GM12872 (cell line): ENCODE data around the gene GTF2H1.

Experiments
- TF ChIP-seq, protein P1 (sequence below): IDR thresholded peaks from 3 replicates; pipeline ENCODE4 v1.5.1; 2011; ENCODE audit warnings: low read depth, mild to moderate bottlenecking, low read length, moderate library complexity; ENCODE audit not compliant: insufficient read depth

The GTF2H1 gene

DNA sequence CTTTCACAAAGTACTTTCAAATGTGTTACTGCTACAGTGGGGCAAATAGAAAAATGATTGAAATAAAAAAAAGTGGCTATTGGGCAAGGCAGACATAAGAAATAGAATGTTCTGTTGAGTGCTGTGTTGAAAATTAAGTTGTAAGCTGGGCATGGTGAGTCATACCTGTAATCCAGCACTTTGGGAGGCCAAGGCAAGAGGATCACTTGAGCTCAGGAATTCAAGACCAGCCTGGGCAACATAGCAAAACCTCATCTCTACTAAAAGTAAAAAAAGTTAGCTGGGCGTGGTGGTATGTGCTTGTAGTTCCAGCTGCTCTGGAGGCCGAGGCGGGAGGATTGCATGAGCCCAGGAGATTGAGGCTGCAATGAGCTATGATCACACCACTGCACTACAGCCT, 45.1 kb downstream of the GTF2H1 start:
- TF ChIP-seq, protein P1, sequence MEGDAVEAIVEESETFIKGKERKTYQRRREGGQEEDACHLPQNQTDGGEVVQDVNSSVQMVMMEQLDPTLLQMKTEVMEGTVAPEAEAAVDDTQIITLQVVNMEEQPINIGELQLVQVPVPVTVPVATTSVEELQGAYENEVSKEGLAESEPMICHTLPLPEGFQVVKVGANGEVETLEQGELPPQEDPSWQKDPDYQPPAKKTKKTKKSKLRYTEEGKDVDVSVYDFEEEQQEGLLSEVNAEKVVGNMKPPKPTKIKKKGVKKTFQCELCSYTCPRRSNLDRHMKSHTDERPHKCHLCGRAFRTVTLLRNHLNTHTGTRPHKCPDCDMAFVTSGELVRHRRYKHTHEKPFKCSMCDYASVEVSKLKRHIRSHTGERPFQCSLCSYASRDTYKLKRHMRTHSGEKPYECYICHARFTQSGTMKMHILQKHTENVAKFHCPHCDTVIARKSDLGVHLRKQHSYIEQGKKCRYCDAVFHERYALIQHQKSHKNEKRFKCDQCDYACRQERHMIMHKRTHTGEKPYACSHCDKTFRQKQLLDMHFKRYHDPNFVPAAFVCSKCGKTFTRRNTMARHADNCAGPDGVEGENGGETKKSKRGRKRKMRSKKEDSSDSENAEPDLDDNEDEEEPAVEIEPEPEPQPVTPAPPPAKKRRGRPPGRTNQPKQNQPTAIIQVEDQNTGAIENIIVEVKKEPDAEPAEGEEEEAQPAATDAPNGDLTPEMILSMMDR = no peak

DNA sequence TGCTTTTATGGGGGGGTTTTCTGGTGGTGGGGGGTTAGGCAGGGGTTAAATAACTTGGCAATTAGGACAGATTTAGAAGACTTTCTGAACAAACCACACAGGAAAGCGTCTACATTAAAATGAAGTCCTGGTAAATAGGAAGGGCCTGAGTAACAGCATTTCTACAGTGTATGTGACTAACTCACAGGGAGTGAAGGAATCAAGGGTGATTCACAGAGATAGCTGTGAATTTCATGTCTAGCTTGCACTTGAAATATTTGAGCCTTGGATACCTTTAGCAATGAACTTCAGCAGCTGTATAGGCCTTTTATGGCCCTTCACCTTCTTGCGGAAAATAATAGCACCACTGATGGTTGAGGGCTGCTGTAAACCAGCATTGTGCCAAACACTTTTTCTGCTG, 45.9 kb downstream of the GTF2H1 start:
- TF ChIP-seq, protein P1 = no peak

DNA sequence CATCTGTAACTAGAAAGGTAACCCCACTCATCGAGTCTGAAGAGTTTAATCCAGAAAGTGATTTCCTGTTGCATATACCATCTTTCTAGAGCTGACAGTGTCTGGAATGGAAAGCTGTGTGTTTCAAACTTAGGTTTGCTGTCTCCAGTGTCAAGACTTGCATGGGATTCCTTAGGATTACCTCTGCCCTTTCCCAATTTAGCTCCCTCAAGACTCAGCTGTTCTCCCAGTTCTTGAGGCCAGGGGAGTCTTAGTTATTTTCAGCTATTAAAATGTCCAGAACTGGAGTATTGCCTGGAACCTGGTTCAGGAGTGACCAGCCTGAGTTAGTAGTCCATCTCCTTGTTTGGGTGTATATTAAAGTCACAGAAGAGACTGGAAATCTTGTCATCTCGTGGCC, 47.0 kb downstream of the GTF2H1 start:
- TF ChIP-seq, protein P1 = no peak

DNA sequence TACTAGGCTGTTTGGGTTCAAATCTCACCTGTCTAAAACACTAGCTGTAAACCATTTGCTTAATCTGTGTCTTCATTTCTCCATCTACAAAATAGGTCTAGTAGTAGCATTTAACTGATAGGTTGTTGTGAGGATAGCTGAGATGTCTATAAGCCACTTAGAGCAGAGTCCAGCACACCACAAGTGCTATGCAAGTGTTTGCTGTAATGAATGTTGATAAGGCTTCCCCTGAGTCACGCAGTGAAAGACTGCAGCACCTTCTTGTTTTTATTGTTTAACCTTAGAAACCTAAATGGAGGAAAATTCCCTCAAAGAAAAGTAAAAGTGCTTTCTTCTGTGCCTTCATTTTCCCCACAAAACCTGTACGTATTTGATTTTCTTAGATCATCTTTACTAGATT, 48.9 kb downstream of the GTF2H1 start:
- TF ChIP-seq, protein P1 = no peak

DNA sequence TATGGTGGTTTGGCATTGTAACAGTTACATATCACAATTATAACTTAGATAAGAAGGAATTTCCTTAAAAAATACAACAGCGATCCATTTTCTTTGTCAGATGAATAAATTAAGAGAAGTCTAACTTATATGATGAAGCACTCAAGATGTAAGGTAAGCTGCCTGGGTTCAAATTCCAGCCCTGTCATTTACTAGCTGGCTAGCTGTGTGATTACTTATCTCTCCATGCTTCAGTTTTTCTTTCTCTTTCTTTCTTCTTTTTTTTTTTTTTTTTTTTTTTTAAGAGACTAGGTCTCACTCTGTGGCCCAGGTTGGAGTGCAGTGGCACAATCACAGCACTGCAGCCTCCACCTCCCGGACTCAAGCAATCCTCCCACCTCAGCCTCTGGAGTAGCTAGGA, 49.8 kb downstream of the GTF2H1 start:
- TF ChIP-seq, protein P1 = no peak

DNA sequence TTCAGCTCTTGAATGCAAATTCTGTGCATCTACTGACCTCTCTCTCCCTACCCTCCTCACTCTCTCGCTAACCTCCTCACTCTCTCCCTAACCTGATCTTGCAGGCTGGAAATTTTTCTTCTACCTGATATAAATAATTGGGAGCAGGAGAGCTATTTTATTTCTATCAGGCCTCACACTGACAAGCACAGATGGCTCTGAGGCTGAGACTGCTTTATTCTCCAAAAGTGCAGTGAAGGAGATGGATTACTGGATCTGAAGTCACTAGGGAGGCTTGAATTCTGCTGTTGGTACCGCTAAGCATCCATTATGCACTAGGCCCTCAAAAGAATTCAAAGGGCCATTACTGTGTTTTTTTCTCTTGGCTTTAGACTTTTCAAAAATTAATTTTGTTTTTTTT, 52.6 kb downstream of the GTF2H1 start:
- TF ChIP-seq, protein P1 = no peak

DNA sequence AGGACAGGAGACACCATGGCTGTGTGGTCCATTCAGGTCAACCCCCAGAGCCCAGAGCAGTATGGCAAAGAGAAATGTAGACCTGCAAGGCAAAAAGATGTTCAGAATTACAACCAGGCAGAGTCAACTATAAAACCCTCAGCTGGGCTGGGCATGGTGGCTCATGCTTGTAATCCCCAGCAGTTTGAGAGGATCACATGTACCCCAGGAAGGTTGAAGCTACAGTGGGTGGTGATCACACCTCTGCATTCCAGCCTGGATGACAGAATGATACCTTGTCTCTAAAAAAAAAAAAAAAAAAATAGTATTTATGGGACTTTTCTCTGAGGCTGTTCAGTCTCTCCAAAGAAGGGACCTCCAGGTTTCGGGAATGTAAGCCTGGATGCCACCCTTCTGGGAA, 53.6 kb downstream of the GTF2H1 start:
- TF ChIP-seq, protein P1 = no peak

DNA sequence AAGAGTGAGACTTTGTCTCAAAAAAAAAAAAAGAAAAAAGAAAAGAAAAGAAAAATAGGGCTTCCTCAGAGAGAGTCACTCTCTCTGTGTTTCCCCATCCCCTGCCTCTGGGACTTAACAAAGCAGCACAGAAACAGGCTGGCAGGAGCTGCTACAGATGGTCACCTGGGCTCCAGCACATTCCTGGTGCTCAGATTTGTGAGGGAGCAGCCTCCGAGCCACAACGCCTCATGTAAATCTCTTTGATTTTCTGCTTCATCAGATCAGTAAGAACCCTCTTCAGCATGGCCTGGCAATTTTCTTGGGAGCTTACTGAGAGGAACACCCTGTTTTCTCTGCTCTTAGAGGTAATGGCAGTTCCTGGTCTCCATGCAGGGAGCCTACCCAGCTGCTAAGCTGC, 56.8 kb downstream of the GTF2H1 start:
- TF ChIP-seq, protein P1 = no peak
